Activated naive CD4-positive, alpha-beta T cell treated with anti-CD3 and anti-CD28 coated beads for 36 hours (primary cell): ENCODE measurements around the gene SOX5. TPM values are rescaled to one million over a fixed set of nuclear protein-coding genes. Genes with fewer than 3 reads are reported as not detected.

Experiments
- CTCF ChIA-PET: fragments of 350-600 bp; sonication (Branson Sonifier 250); formaldehyde crosslinking; loops from one replicate; lab custom pipeline; 2021; ENCODE audit warnings: antibody characterized with exemption; lab: Charles Lee
- DNase-seq: peaks from one replicate; pipeline ENCODE4 v3.0.0-alpha.2; 2020
- H3K27ac Mint-ChIP-seq: one replicate; pipeline ENCODE4 v1.8.0; 2021; ENCODE audit warnings: mild to moderate bottlenecking, mixed read lengths
- H3K27me3 Mint-ChIP-seq: one replicate; pipeline ENCODE4 v1.8.0; 2021; ENCODE audit warnings: low read depth, mixed read lengths
- H3K36me3 Mint-ChIP-seq: one replicate; pipeline ENCODE4 v1.8.0; 2021; ENCODE audit warnings: low read depth, mixed read lengths
- H3K4me1 Mint-ChIP-seq: one replicate; pipeline ENCODE4 v1.8.0; 2021; ENCODE audit warnings: low read depth, mixed read lengths
- H3K4me3 Mint-ChIP-seq: one replicate; pipeline ENCODE4 v1.8.0; 2021; ENCODE audit warnings: mild to moderate bottlenecking, moderate library complexity, mixed read lengths
- H3K9me3 Mint-ChIP-seq: one replicate; pipeline ENCODE4 v1.8.0; 2021; ENCODE audit warnings: mixed read lengths
- intact Hi-C: fragments of 100-400 bp; cut with micrococcal nuclease; formaldehyde crosslinking; loops from one replicate; pipeline ENCODE4 v1.15.1; 2023
- total RNA-seq, 2 experiments: library from RNA; stranded (reverse); gene quantifications; one replicate each; pipeline ENCODE4 v1.2.3, GENCODE V29; 2021

SOX5 gene
- total RNA-seq, 2 experiments from 2014 or later, result 0.41 TPM; not detected in 1

DNA sequence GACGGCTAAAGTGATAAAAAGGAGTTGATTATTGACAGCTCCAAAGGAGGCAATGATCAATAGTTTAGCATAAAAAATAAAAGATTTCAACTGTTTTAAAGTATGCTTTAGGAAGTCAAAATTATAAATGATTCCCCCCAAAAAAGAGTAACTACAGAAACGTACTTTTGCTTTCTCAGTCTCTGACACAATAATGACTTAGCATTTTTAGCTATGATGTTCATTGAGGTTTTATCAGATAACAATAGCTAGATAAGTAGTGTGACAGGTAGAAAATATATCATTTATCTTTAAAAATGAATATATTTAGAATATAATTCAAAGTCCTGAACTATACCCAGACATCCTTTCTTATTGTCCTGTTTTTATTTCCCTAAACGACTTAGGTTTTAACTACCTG lies 352.9 kb downstream of the SOX5 start:
- Mint-ChIP-seq H3K9me3 (peaks cover 11% of the 10 kb centered on the region), H3K27me3 (no peaks in the 10 kb centered on the region), H3K4me3 (no peak overlapping the region), H3K27ac (no peak overlapping the region), H3K4me1 (no peaks in the 10 kb centered on the region), H3K36me3 (peaks cover 2% of the 10 kb centered on the region)
- CTCF ChIA-PET, result no interaction called here
- intact Hi-C loops, result no loop called here
- no peak for DNase-seq

DNA sequence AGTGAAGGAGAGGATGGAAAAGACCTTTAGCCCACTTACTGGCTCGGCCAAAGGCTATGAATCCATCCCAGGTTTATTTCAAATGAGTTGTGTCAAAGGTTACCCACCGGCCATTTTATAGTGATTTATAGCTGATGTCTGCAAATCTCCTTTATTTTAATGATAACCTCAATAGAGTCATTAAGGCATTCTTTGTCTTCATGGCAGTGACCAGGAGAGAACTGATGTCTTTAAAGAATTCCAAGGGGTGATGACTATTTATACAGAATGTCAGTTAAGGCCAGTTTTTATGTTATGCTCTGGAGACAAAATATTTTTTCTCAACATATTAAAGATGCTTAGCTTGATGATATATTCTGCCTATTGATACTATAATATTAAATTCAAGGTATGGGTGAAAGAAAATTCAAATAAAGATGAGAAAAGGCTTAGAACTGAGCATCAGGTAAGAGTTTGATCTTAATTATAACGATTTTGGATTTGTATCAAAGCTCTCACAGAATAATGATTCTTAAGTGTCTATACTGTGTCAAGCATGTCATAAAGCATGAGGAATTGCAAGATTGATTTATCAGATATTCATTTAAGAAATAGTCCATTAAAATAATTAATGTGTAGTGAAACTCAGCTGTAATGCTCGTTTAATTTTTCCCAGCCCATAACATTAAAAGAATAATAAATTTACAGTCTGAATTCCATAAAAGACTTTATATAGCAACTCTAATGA lies 361.5 kb downstream of the SOX5 start:
- H3K27me3 Mint-ChIP-seq, result no peaks in the 10 kb centered on the region
- H3K27ac Mint-ChIP-seq, result no peak overlapping the region
- CTCF ChIA-PET, result no interaction called here

GRCh38 chr12:23585782-23586163 lies 363.7 kb downstream of the SOX5 start:
- Mint-ChIP-seq H3K36me3 (no peaks in the 10 kb centered on the region), H3K9me3 (peaks cover 2% of the 10 kb centered on the region), H3K27me3 (no peaks in the 10 kb centered on the region), H3K4me3 (no peak overlapping the region), H3K27ac (no peak overlapping the region), H3K4me1 (no peaks in the 10 kb centered on the region)
- DNase-seq, result no peak
- intact Hi-C loops, result no loop called here
- CTCF ChIA-PET, result no interaction called here

More for the DNA sequence above, 361.5 kb downstream of the SOX5 start:
- Mint-ChIP-seq H3K4me3 (no peak overlapping the region), H3K36me3 (no peaks in the 10 kb centered on the region), H3K9me3 (peaks cover 2% of the 10 kb centered on the region), H3K4me1 (no peaks in the 10 kb centered on the region)
- DNase-seq, result no peak
- intact Hi-C loops, result no loop called here

DNA sequence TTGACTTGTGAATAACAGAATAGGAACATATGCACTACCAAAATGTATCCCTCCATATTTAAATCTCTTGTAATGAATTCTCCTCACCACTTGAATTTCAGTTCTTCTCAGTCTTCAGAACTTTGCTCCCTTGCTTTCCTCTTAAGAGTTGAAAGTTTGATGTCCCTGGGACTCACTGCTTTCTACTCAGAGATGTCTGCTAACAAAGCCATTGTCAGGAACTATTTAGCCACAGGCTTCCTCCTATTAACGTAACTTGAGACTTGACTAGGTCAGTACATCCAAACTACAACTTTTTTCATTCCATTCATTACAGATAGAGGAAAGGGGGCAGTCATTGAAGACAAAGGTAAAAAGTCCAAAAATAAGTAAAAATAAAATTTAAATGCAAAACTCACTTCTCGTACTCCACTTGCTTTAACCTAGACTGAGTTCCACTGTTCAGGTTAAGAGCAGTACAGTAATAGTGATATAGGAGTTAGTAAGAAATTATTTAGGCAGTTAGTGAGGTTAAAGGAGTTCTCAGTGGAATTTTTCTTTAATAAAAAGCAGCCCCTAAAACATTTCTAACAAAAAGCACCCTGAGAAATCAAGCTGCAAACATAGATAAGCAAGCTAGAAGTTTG lies 364.2 kb downstream of the SOX5 start:
- Mint-ChIP-seq H3K27ac (no peak overlapping the region), H3K4me1 (no peaks in the 10 kb centered on the region), H3K4me3 (no peak overlapping the region), H3K9me3 (peaks cover 2% of the 10 kb centered on the region), H3K27me3 (no peaks in the 10 kb centered on the region), H3K36me3 (no peaks in the 10 kb centered on the region)
- no peak for DNase-seq
- intact Hi-C loops, result no loop called here
- CTCF ChIA-PET, result no interaction called here

DNA sequence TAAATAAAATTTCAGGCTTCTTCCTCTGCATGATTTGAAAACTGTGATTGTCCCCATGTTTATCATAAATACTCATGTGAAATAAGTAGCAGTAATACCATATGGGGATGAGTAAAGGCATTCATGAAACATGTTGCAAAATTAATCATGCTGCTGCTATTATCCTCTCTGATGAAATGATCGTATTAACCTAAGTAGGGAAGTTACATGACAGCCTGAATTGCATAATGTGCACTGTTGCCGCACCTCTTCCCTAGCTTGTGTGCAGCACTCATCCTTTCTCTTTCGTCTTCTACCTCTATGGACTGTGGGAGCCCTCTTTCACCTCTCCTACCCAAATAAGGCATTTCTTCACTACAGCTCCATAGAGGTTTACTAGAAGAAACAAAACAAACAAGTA lies 367.6 kb downstream of the SOX5 start:
- Mint-ChIP-seq H3K4me1 (no peaks in the 10 kb centered on the region), H3K36me3 (no peaks in the 10 kb centered on the region), H3K27me3 (no peaks in the 10 kb centered on the region), H3K4me3 (no peak overlapping the region), H3K9me3 (peaks cover 4% of the 10 kb centered on the region), H3K27ac (no peak overlapping the region)
- CTCF ChIA-PET, result no interaction called here
- no peak for DNase-seq
- intact Hi-C loops, result no loop called here

GRCh38 chr12:23579257-23579656 lies 370.2 kb downstream of the SOX5 start:
- Mint-ChIP-seq H3K4me3 (no peak overlapping the region), H3K9me3 (peaks cover 4% of the 10 kb centered on the region), H3K36me3 (no peaks in the 10 kb centered on the region), H3K27me3 (no peaks in the 10 kb centered on the region), H3K4me1 (no peaks in the 10 kb centered on the region), H3K27ac (no peak overlapping the region)
- CTCF ChIA-PET, result no interaction called here
- intact Hi-C loops, result no loop called here
- no peak for DNase-seq

DNA sequence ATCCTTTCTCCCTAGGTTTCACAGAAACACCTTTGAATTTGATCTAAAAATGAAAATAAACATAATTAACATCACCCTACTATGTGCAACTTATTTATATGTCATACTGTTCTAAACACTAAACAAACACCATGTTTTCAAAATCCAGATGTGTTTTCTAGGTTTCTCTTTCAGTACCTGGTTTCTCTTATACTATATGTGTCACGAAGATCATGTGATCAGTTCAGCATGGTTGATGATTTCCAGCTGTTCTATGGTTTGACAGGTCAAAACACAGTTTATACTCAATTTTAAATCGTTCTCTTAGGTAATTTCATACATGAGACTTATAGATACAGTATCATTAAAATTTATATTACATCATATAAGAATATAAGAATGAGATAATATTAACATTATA lies 373.1 kb downstream of the SOX5 start:
- CTCF ChIA-PET, result no interaction called here
- intact Hi-C loops, result no loop called here
- Mint-ChIP-seq H3K9me3 (peaks cover 6% of the 10 kb centered on the region), H3K27me3 (no peaks in the 10 kb centered on the region), H3K27ac (no peak overlapping the region), H3K4me3 (no peak overlapping the region), H3K36me3 (no peaks in the 10 kb centered on the region), H3K4me1 (no peaks in the 10 kb centered on the region)
- no peak for DNase-seq

GRCh38 chr12:23569356-23569755 lies 380.1 kb downstream of the SOX5 start:
- intact Hi-C loops, result no loop called here
- no peak overlapping the region for H3K4me3 Mint-ChIP-seq
- no peaks in the 10 kb centered on the region for H3K27me3 Mint-ChIP-seq
- no peaks in the 10 kb centered on the region for H3K4me1 Mint-ChIP-seq
- H3K27ac Mint-ChIP-seq, result no peak overlapping the region
- DNase-seq, result no peak
- no peaks in the 10 kb centered on the region for H3K36me3 Mint-ChIP-seq
- CTCF ChIA-PET, result interaction anchor here (0.6 kb wide), 1 partner anchor 210 kb away, joined by 3 read pairs; no protein-coding TSS in a partner anchor
- H3K9me3 Mint-ChIP-seq, result peaks cover 3% of the 10 kb centered on the region

GRCh38 chr12:23566133-23566532 lies 383.3 kb downstream of the SOX5 start:
- H3K36me3 Mint-ChIP-seq, result no peaks in the 10 kb centered on the region
- H3K9me3 Mint-ChIP-seq, result no peaks in the 10 kb centered on the region
- DNase-seq, result no peak
- no peak overlapping the region for H3K27ac Mint-ChIP-seq
- intact Hi-C loops, result no loop called here
- CTCF ChIA-PET, result no interaction called here
- no peak overlapping the region for H3K4me3 Mint-ChIP-seq
- H3K4me1 Mint-ChIP-seq, result no peaks in the 10 kb centered on the region
- no peaks in the 10 kb centered on the region for H3K27me3 Mint-ChIP-seq

DNA sequence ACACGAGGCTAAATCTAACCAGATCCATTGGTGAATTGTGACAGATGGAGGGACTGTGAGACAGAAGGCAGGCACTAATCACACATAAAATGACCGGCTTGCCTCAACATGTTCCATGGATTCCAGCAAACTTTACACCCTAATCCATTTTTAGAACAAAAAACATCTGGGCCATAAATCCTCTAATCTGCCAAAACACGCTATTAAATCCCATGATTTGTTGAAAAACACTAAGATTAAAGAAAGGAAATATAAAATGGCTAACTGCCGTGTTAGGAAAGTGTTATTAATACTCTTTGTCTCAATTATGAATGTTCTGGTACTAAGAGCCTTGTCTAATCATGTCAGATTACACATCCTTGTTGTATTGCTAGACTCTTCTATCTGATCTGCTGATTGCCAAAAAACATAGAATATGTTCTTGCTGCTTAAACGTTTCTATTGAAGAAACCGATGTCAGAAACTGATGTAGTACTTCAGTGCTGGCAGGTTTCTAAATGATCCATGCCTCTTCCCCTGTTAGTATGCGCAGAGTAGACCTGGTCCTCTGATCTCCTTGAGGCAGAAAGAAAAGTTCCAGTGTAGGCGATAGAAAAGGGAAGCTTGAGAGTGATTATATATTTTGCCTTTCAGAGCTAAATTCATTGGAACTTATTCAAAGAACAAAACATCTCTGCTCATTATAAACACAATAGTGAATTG lies 384.9 kb downstream of the SOX5 start:
- Mint-ChIP-seq H3K4me3 (no peak overlapping the region), H3K4me1 (no peaks in the 10 kb centered on the region), H3K27me3 (no peaks in the 10 kb centered on the region), H3K27ac (no peak overlapping the region), H3K36me3 (no peaks in the 10 kb centered on the region), H3K9me3 (no peaks in the 10 kb centered on the region)
- CTCF ChIA-PET, result no interaction called here
- no peak for DNase-seq
- intact Hi-C loops, result no loop called here

DNA sequence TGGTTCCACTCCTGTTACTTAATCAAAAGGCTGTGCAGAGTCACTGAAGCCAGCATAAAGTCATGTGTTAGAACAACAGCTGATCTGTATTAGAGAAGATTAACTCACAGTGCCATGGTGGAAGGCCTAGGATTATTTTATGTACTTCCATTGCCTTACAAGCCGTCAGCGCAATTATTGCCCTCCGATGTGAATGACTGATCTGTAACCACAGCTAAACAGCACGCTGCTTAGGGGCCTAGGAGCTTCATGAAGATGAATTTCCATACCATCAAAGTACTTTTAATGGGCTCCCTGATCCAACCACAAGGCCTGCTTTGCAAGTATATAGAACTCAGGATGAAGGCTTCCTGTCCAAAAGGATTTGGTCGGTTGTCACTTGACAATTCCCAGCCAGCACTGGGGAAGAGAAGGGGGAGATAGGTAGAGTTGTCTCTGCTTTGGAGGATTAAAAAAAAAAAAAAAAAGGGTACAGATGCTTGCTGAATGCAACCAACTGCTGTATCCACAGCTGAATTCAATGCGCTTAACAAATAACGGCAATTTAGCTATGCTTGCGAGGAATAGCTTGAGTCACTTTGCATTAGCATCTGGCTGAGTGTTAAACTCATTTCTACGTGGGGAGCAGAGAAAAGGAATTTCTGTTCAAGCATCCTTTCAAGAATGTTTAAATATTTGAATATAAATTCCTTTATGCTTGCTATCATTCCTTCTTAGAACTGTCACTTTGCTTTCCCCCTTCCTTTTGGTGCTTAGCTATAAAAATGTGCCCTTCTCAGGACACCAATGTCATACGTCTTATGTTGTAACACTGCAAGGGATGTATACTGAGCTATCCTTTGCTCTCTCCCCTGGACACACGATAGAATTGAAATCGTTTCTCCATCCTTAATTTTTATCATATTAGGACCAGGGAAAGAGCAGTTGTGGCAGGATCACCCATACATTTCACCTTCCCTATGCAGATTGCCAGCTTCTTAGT lies 387.8 kb downstream of the SOX5 start:
- H3K27me3 Mint-ChIP-seq, result no peaks in the 10 kb centered on the region
- no peaks in the 10 kb centered on the region for H3K36me3 Mint-ChIP-seq
- no peaks in the 10 kb centered on the region for H3K9me3 Mint-ChIP-seq
- no peak overlapping the region for H3K4me3 Mint-ChIP-seq
- no peaks in the 10 kb centered on the region for H3K4me1 Mint-ChIP-seq
- no peak for DNase-seq
- intact Hi-C loops, result no loop called here
- CTCF ChIA-PET, result no interaction called here
- H3K27ac Mint-ChIP-seq, result no peak overlapping the region

GRCh38 chr12:23560611-23561010 lies 388.9 kb downstream of the SOX5 start:
- H3K36me3 Mint-ChIP-seq, result no peaks in the 10 kb centered on the region
- CTCF ChIA-PET, result no interaction called here
- H3K27ac Mint-ChIP-seq, result no peak overlapping the region
- no peaks in the 10 kb centered on the region for H3K4me1 Mint-ChIP-seq
- intact Hi-C loops, result no loop called here
- no peaks in the 10 kb centered on the region for H3K9me3 Mint-ChIP-seq
- no peak for DNase-seq
- no peaks in the 10 kb centered on the region for H3K27me3 Mint-ChIP-seq
- H3K4me3 Mint-ChIP-seq, result no peak overlapping the region
